Measurements from ENCODE around the gene INTS7.

The INTS7 gene

GRCh38 chr1:211910913-211911485 lies 124.4 kb downstream of the INTS7 start:
- no peak overlapping the region for H3K4me3 ChIP-seq (ENCODE audit: low read depth, low read length)

- H3K4me3 ChIP-seq (ENCODE audit: low read depth, low read length), result no peak overlapping the region
Measured at GRCh38 chr1:211910113-211910884, 125.1 kb downstream of the INTS7 start.

GRCh38 chr1:211909395-211909794 lies 126.0 kb downstream of the INTS7 start:
- H3K4me3 ChIP-seq (ENCODE audit: low read depth, low read length), result no peak overlapping the region

- H3K4me3 ChIP-seq (ENCODE audit: low read depth, low read length), result no peak overlapping the region
Measured at GRCh38 chr1:211908951-211909350, 126.4 kb downstream of the INTS7 start.

- no peak overlapping the region for H3K4me3 ChIP-seq (ENCODE audit: low read depth, low read length)
Measured at GRCh38 chr1:211908453-211908852, 126.9 kb downstream of the INTS7 start.

GRCh38 chr1:211903490-211904245 lies 131.7 kb downstream of the INTS7 start:
- no peak overlapping the region for H3K4me3 ChIP-seq (ENCODE audit: low read depth, low read length)

- H3K4me3 ChIP-seq (ENCODE audit: low read depth, low read length), result no peak overlapping the region
Measured at GRCh38 chr1:211902624-211903291, 132.6 kb downstream of the INTS7 start.

- no peak overlapping the region for H3K4me3 ChIP-seq (ENCODE audit: low read depth, low read length)
Measured at GRCh38 chr1:211901945-211902344, 133.4 kb downstream of the INTS7 start.

- H3K4me3 ChIP-seq (ENCODE audit: low read depth, low read length), result no peak overlapping the region
Measured at GRCh38 chr1:211900441-211900840, 134.9 kb downstream of the INTS7 start.

- no peak overlapping the region for H3K4me3 ChIP-seq (ENCODE audit: low read depth, low read length)
Measured at GRCh38 chr1:211896958-211897357, 138.4 kb downstream of the INTS7 start.

GRCh38 chr1:211895126-211895759 lies 140.1 kb downstream of the INTS7 start:
- no peak overlapping the region for H3K4me3 ChIP-seq (ENCODE audit: low read depth, low read length)

GRCh38 chr1:211894312-211894711 lies 141.0 kb downstream of the INTS7 start:
- H3K4me3 ChIP-seq (ENCODE audit: low read depth, low read length), result no peak overlapping the region

- H3K4me3 ChIP-seq (ENCODE audit: low read depth, low read length), result no peak overlapping the region
Measured at GRCh38 chr1:211893260-211893659, 142.1 kb downstream of the INTS7 start.

GRCh38 chr1:211892577-211892976 lies 142.8 kb downstream of the INTS7 start:
- H3K4me3 ChIP-seq (ENCODE audit: low read depth, low read length), result no peak overlapping the region

- H3K4me3 ChIP-seq (ENCODE audit: low read depth, low read length), result no peak overlapping the region
Measured at GRCh38 chr1:211891708-211892107, 143.6 kb downstream of the INTS7 start.

All from iPS-11a (cell line).